HG03045 (cell line): ENCODE results near the gene TRABD2B.

Source experiments
- ATAC-seq: cut with Tn5 transposase; IDR thresholded peaks from one replicate; pipeline ENCODE4 v1.9.1; 2021; ENCODE audit warnings: mild to moderate bottlenecking, moderate library complexity; ENCODE audit not compliant: unreplicated experiment

Gene TRABD2B

GRCh38 chr1:47837056-47837830 is 159.9 kb downstream of the TRABD2B start:
- ATAC-seq = no peak

- ATAC-seq = no peak
These were observed 161.8 kb downstream of the TRABD2B start for GRCh38 chr1:47835409-47835808.

- no peak for ATAC-seq
These were observed 162.9 kb downstream of the TRABD2B start for GRCh38 chr1:47834326-47834725.

GRCh38 chr1:47830641-47831333 is 166.4 kb downstream of the TRABD2B start:
- ATAC-seq = no peak

- ATAC-seq = no peak
These were observed 167.2 kb downstream of the TRABD2B start for GRCh38 chr1:47830021-47830420.

GRCh38 chr1:47828978-47829377 is 168.2 kb downstream of the TRABD2B start:
- no peak for ATAC-seq

- no peak for ATAC-seq
These were observed 170.1 kb downstream of the TRABD2B start for GRCh38 chr1:47827109-47827508.

- no peak for ATAC-seq
These were observed 172.5 kb downstream of the TRABD2B start for GRCh38 chr1:47824716-47825115.

GRCh38 chr1:47824297-47824696 is 172.9 kb downstream of the TRABD2B start:
- no peak for ATAC-seq

GRCh38 chr1:47823040-47823808 is 174.0 kb downstream of the TRABD2B start:
- no peak for ATAC-seq

- no peak for ATAC-seq
These were observed 175.4 kb downstream of the TRABD2B start for GRCh38 chr1:47821760-47822159.

- no peak for ATAC-seq
These were observed 177.7 kb downstream of the TRABD2B start for GRCh38 chr1:47819574-47819888.

GRCh38 chr1:47818682-47819573 is 178.3 kb downstream of the TRABD2B start:
- no peak for ATAC-seq

- ATAC-seq = no peak
These were observed 179.3 kb downstream of the TRABD2B start for GRCh38 chr1:47817861-47818260.

GRCh38 chr1:47816325-47817071 is 180.7 kb downstream of the TRABD2B start:
- ATAC-seq = no peak

- ATAC-seq = no peak
These were observed 182.4 kb downstream of the TRABD2B start for GRCh38 chr1:47814612-47815395.

GRCh38 chr1:47813970-47814369 is 183.2 kb downstream of the TRABD2B start:
- ATAC-seq = no peak

- ATAC-seq = no peak
These were observed 184.2 kb downstream of the TRABD2B start for GRCh38 chr1:47812904-47813514.
